H9 (cell line): ENCODE data around the gene BRD3OS. TPM values are rescaled to one million over a fixed set of nuclear protein-coding genes. Genes with fewer than 3 reads are reported as not detected.

Experiments used
- DNase-seq: peaks from one replicate; pipeline ENCODE4 v3.0.0-alpha.2; 2017
- H2AFZ ChIP-seq: one replicate; pipeline ENCODE4 v1.6.1; 2013; ENCODE audit warnings: mild to moderate bottlenecking, low read length, control low read depth, moderate library complexity
- H2AK5ac ChIP-seq: 2 replicates; pipeline ENCODE4 v1.6.1; 2013; ENCODE audit warnings: low read length, control low read depth, mixed read lengths; ENCODE audit not compliant: insufficient read length
- H2BK120ac ChIP-seq: one replicate; pipeline ENCODE4 v1.6.1; 2013; ENCODE audit warnings: low read depth, mild to moderate bottlenecking, low read length, control low read depth, inconsistent platforms; ENCODE audit not compliant: poor library complexity, severe bottlenecking
- H2BK12ac ChIP-seq: 2 replicates; pipeline ENCODE4 v1.6.1; 2013; ENCODE audit warnings: low read length, control low read depth, mixed read lengths, low read depth; ENCODE audit not compliant: insufficient read length
- H2BK15ac ChIP-seq: 2 replicates; pipeline ENCODE4 v1.6.1; 2013; ENCODE audit warnings: low read depth, low read length, control low read depth
- H2BK20ac ChIP-seq: one replicate; pipeline ENCODE4 v1.6.1; 2013; ENCODE audit warnings: low read depth, mild to moderate bottlenecking, low read length, control low read depth, inconsistent platforms; ENCODE audit not compliant: poor library complexity, severe bottlenecking
- H2BK5ac ChIP-seq: 2 replicates; pipeline ENCODE4 v1.6.1; 2013; ENCODE audit warnings: low read length, control low read depth, mixed read lengths; ENCODE audit not compliant: insufficient read length
- H3K14ac ChIP-seq: 2 replicates; pipeline ENCODE4 v1.6.1; 2013; ENCODE audit warnings: low read length, control low read depth; ENCODE audit not compliant: insufficient read depth
- H3K18ac ChIP-seq: 2 replicates; pipeline ENCODE4 v1.6.1; 2013; ENCODE audit warnings: low read depth, mild to moderate bottlenecking, mixed read lengths, low read length, control low read depth; ENCODE audit not compliant: insufficient read length
- H3K23ac ChIP-seq: 2 replicates; pipeline ENCODE4 v1.6.1; 2013; ENCODE audit warnings: low read length, control low read depth, mixed read lengths, low read depth; ENCODE audit not compliant: insufficient read length
- H3K23me2 ChIP-seq: 2 replicates; pipeline ENCODE4 v1.6.1; 2013; ENCODE audit warnings: low read depth, mild to moderate bottlenecking, mixed read lengths, low read length, control low read depth; ENCODE audit not compliant: insufficient read length, poor library complexity, severe bottlenecking
- H3K27ac ChIP-seq: 2 replicates; pipeline ENCODE4 v1.5.1; 2013; ENCODE audit warnings: low read length, control low read depth, mixed read lengths, low read depth; ENCODE audit not compliant: insufficient read length
- H3K27me3 ChIP-seq: 2 replicates; pipeline ENCODE4 v1.6.1; 2013; ENCODE audit warnings: low read length, control low read depth, inconsistent platforms; ENCODE audit not compliant: insufficient read depth
- H3K4ac ChIP-seq: 2 replicates; pipeline ENCODE4 v1.6.1; 2013; ENCODE audit warnings: low read depth, mild to moderate bottlenecking, control low read depth, inconsistent platforms, low read length, moderate library complexity
- H3K4me1 ChIP-seq: 2 replicates; pipeline ENCODE4 v1.6.1; 2013; ENCODE audit warnings: low read length, control low read depth, inconsistent platforms; ENCODE audit not compliant: insufficient read depth
- H3K4me2 ChIP-seq: 2 replicates; pipeline ENCODE4 v1.6.1; 2013; ENCODE audit warnings: low read length, control low read depth, mixed read lengths; ENCODE audit not compliant: insufficient read length, insufficient read depth
- H3K56ac ChIP-seq: 2 replicates; pipeline ENCODE4 v1.6.1; 2013; ENCODE audit warnings: low read depth, mild to moderate bottlenecking, mixed read lengths, low read length, control low read depth; ENCODE audit not compliant: insufficient read length
- H3K79me1 ChIP-seq: 2 replicates; pipeline ENCODE4 v1.6.1; 2013; ENCODE audit warnings: low read depth, mild to moderate bottlenecking, moderate library complexity, low read length, control low read depth, inconsistent platforms; ENCODE audit not compliant: insufficient read depth, poor library complexity, severe bottlenecking
- H3K79me2 ChIP-seq: 2 replicates; pipeline ENCODE4 v1.6.1; 2013; ENCODE audit warnings: low read length, control low read depth, inconsistent platforms; ENCODE audit not compliant: insufficient read depth
- H3K9ac ChIP-seq: 2 replicates; pipeline ENCODE4 v1.6.1; 2013; ENCODE audit warnings: low read length, control low read depth, mixed read lengths; ENCODE audit not compliant: insufficient read length; ENCODE audit errors: extremely low read depth
- H3K9me3 ChIP-seq: one replicate; pipeline ENCODE4 v1.6.1; 2013; ENCODE audit warnings: low read depth, low read length, inconsistent platforms; ENCODE audit not compliant: control insufficient read depth
- H3T11ph ChIP-seq: one replicate; pipeline ENCODE4 v1.6.1; 2013; ENCODE audit warnings: mild to moderate bottlenecking, low read length, control low read depth, inconsistent platforms
- H4K20me1 ChIP-seq: one replicate; pipeline ENCODE4 v1.6.1; 2013; ENCODE audit not compliant: control insufficient read depth, insufficient read length, insufficient read depth
- H4K5ac ChIP-seq: 2 replicates; pipeline ENCODE4 v1.6.1; 2013; ENCODE audit warnings: low read depth, mild to moderate bottlenecking, mixed read lengths, low read length, control low read depth; ENCODE audit not compliant: insufficient read length
- H4K8ac ChIP-seq: replicated peaks from 2 replicates; pipeline ENCODE4 v1.6.1; 2013; ENCODE audit warnings: low read length, control low read depth, mixed read lengths, low read depth; ENCODE audit not compliant: insufficient read length
- H4K91ac ChIP-seq: 2 replicates; pipeline ENCODE4 v1.6.1; 2013; ENCODE audit warnings: low read depth, mild to moderate bottlenecking, moderate library complexity, mixed read lengths, low read length, control low read depth; ENCODE audit not compliant: insufficient read length
- H3K27ac Mint-ChIP-seq, 3 experiments: 2 replicates in 2 of 3; 3 replicates in 1 of 3; pipeline ENCODE4 v1.8.0; 2020 to 2021; ENCODE audit warnings: mixed read lengths in 3 of 3, mild to moderate bottlenecking in 1 of 3, moderate library complexity in 1 of 3
- H3K27me3 Mint-ChIP-seq: 2 replicates; pipeline ENCODE4 v1.8.0; 2021; ENCODE audit warnings: low read depth, mild to moderate bottlenecking, moderate library complexity, mixed read lengths
- H3K36me3 Mint-ChIP-seq, 3 experiments: 2 replicates in 2 of 3; 3 replicates in 1 of 3; pipeline ENCODE4 v1.8.0; 2020 to 2021; ENCODE audit warnings: low read depth in 3 of 3, mixed read lengths in 3 of 3; ENCODE audit not compliant: insufficient read depth in 1 of 3
- H3K4me1 Mint-ChIP-seq, 2 experiments: 2 replicates each; pipeline ENCODE4 v1.8.0; 2020; ENCODE audit warnings: mixed read lengths in 2 of 2
- H3K4me3 Mint-ChIP-seq, 2 experiments: 2 replicates in 1 of 2; 3 replicates in 1 of 2; pipeline ENCODE4 v1.8.0; 2020 to 2021; ENCODE audit warnings: mild to moderate bottlenecking in 2 of 2, mixed read lengths in 2 of 2, moderate library complexity in 1 of 2
- H3K9me3 Mint-ChIP-seq, 2 experiments: 2 replicates in 1 of 2; 3 replicates in 1 of 2; pipeline ENCODE4 v1.8.0; 2020; ENCODE audit warnings: mild to moderate bottlenecking in 2 of 2, mixed read lengths in 2 of 2, moderate library complexity in 1 of 2
- CTCF ChIP-seq: fragments of 200-600 bp; sonication (generic); conservative IDR thresholded peaks from 3 replicates; pipeline ENCODE4 v1.8.0; 2021; ENCODE audit warnings: antibody characterized with exemption, mild to moderate bottlenecking
- WGBS: extraction: QIAGEN DNeasy Blood & Tissue Kit; methylation state at CpG from one replicate; pipeline ENCODE4 v1.1.7; 2013; ENCODE audit warnings: missing lambda C conversion rate, low lambda C conversion rate, mixed read lengths; ENCODE audit not compliant: insufficient read length; ENCODE audit errors: extremely low coverage; 5-methylcytosine and 5-hydroxymethylcytosine counted together
- total RNA-seq: library from RNA; stranded (reverse); gene quantifications from 2 replicates; pipeline ENCODE4 v1.2.1, GENCODE V29; 2021

BRD3OS gene
- total RNA-seq, 1 experiment from 2014 or later: 16.4 TPM

GRCh38 chr9:133989625-133990365 is 35.5 kb upstream of the BRD3OS start:
- H3K27ac Mint-ChIP-seq: no peak overlapping the region
- no peak overlapping the region for H2AK5ac ChIP-seq
- H3K9ac ChIP-seq: no peak overlapping the region
- no peaks in the 10 kb centered on the region for H3K27me3 Mint-ChIP-seq
- H4K91ac ChIP-seq: no peak overlapping the region
- peaks cover 29% of the 10 kb centered on the region; the same call in 1 of the 2 replicates for H3K79me2 ChIP-seq
- no peak overlapping the region for H3K56ac ChIP-seq
- H4K20me1 ChIP-seq: no peaks in the 10 kb centered on the region
- H3K14ac ChIP-seq: no peak overlapping the region
- peak overlapping the region; percentile 85 to 86 for H3K4me3 Mint-ChIP-seq
- H3K4ac ChIP-seq: no peak overlapping the region
- no peak overlapping the region for H3K18ac ChIP-seq
- no peak overlapping the region for H3K4me2 ChIP-seq
- no peak for TF ChIP-seq CTCF
- peaks cover 37 to 44% of the 10 kb centered on the region in 2 experiments for H3K4me1 Mint-ChIP-seq
- no peak for DNase-seq
- no peak overlapping the region for H3K27ac ChIP-seq
- no peak overlapping the region for H2BK5ac ChIP-seq
- H2BK120ac ChIP-seq: no peak overlapping the region
- no peaks in the 10 kb centered on the region; a peak in 1 of 5 replicates for H3K9me3 Mint-ChIP-seq
- no peaks in the 10 kb centered on the region for H3K27me3 ChIP-seq
- peaks cover 4% of the 10 kb centered on the region for H3K79me1 ChIP-seq
- H3K23me2 ChIP-seq: peaks cover 15% of the 10 kb centered on the region
- H2BK12ac ChIP-seq: no peak overlapping the region
- no peaks in the 10 kb centered on the region for H3K9me3 ChIP-seq
- no peak overlapping the region for H2BK15ac ChIP-seq
- no peaks in the 10 kb centered on the region; the same call in 1 of the 2 replicates for H3K4me1 ChIP-seq
- no peak overlapping the region for H3K23ac ChIP-seq
- no peaks in the 10 kb centered on the region for H3K36me3 Mint-ChIP-seq
- H3T11ph ChIP-seq: no peak overlapping the region
- H2BK20ac ChIP-seq: no peak overlapping the region
- H4K5ac ChIP-seq: no peak overlapping the region
- H4K8ac ChIP-seq: no peak overlapping the region
- H2AFZ ChIP-seq: no peak overlapping the region
- no CpG with 5 or more reads among the region's 24 CpGs for WGBS
